IMR-90 (cell line): Measurements from ENCODE around the gene PFKFB2. TPM values are rescaled to one million over a fixed set of nuclear protein-coding genes. Genes with fewer than 3 reads are reported as not detected.

Experiments used
- ATAC-seq: fragments of 200-7000 bp; cut with Tn5 transposase; 2 replicates; pipeline ENCODE4 v1.9.1; 2020; ENCODE audit warnings: low read depth, mild to moderate bottlenecking, moderate library complexity
- BruUV-seq: library from RNA; stranded (reverse); fragments of 400-500 nt; replicated peaks from 2 replicates; lab custom pipeline; 2021; lab: Mats Ljungman, UMichigan
- CTCF ChIA-PET: fragments of 300-600 bp; formaldehyde crosslinking; extraction: SDS; loops from one replicate; lab custom pipeline; 2021; ENCODE audit warnings: antibody characterized with exemption; lab: Yijun Ruan, JAX
- POLR2A ChIA-PET: fragments of 300-600 bp; sonication (Branson Sonifier 250); formaldehyde crosslinking; loops from one replicate; lab custom pipeline; 2022; ENCODE audit warnings: antibody characterized with exemption; ENCODE audit not compliant: unreplicated experiment; lab: Charles Lee
- DNase-seq: peaks from one replicate; pipeline ENCODE4 v3.0.0; 2013
- H2AFZ ChIP-seq: replicated peaks from 2 replicates; pipeline ENCODE3; 2013; ENCODE audit warnings: low read length, mild to moderate bottlenecking; ENCODE audit not compliant: poor library complexity
- H2AK5ac ChIP-seq: 2 replicates; pipeline ENCODE4 v1.6.1; 2013; ENCODE audit warnings: low read depth, low read length, inconsistent platforms
- H2AK9ac ChIP-seq: replicated peaks from 2 replicates; pipeline ENCODE3; 2013; ENCODE audit warnings: mild to moderate bottlenecking, low read depth, low read length, moderate library complexity; ENCODE audit not compliant: poor library complexity
- H2BK120ac ChIP-seq: 2 replicates; pipeline ENCODE4 v1.6.1; 2013; ENCODE audit warnings: low read depth, low read length, inconsistent platforms
- H2BK15ac ChIP-seq: 3 replicates; pipeline ENCODE4 v1.6.1; 2013; ENCODE audit warnings: low read depth, low read length, inconsistent platforms
- H2BK20ac ChIP-seq: 2 replicates; pipeline ENCODE4 v1.6.1; 2013; ENCODE audit warnings: low read depth, mild to moderate bottlenecking, inconsistent platforms, low read length, moderate library complexity
- H2BK5ac ChIP-seq: 2 replicates; pipeline ENCODE4 v1.6.1; 2013; ENCODE audit warnings: mild to moderate bottlenecking, low read depth, low read length, inconsistent platforms; ENCODE audit not compliant: poor library complexity, severe bottlenecking
- H3K14ac ChIP-seq: replicated peaks from 2 replicates; pipeline ENCODE4 v1.6.1; 2013; ENCODE audit warnings: low read depth, low read length, inconsistent platforms
- H3K18ac ChIP-seq: 2 replicates; pipeline ENCODE4 v1.6.1; 2013; ENCODE audit warnings: low read depth, low read length, control low read depth
- H3K23ac ChIP-seq: 2 replicates; pipeline ENCODE4 v1.6.1; 2013; ENCODE audit warnings: low read depth, low read length, inconsistent platforms
- H3K27ac ChIP-seq: 2 replicates; pipeline ENCODE4 v1.5.1; 2013; ENCODE audit warnings: mild to moderate bottlenecking, control low read depth, low read length; ENCODE audit not compliant: insufficient read depth
- H3K27me3 ChIP-seq: 2 replicates; pipeline ENCODE4 v1.6.1; 2013; ENCODE audit warnings: low read length; ENCODE audit not compliant: control insufficient read depth, insufficient read depth
- H3K36me3 ChIP-seq: 2 replicates; pipeline ENCODE4 v1.6.1; 2013; ENCODE audit warnings: low read length, mixed read lengths; ENCODE audit not compliant: control insufficient read depth, insufficient read depth
- H3K4ac ChIP-seq: 2 replicates; pipeline ENCODE4 v1.6.1; 2013; ENCODE audit warnings: low read depth, low read length, inconsistent platforms
- H3K4me1 ChIP-seq: 2 replicates; pipeline ENCODE4 v1.6.1; 2013; ENCODE audit warnings: low read length, mixed read lengths; ENCODE audit not compliant: control insufficient read depth, insufficient read depth
- H3K4me2 ChIP-seq: 2 replicates; pipeline ENCODE4 v1.6.1; 2013; ENCODE audit warnings: low read depth, mild to moderate bottlenecking, control low read depth, low read length, moderate library complexity
- H3K4me3 ChIP-seq: 2 replicates; pipeline ENCODE4 v1.5.1; 2013; ENCODE audit warnings: low read depth, mild to moderate bottlenecking, control low read depth, low read length, moderate library complexity; ENCODE audit not compliant: insufficient read depth
- H3K56ac ChIP-seq: 2 replicates; pipeline ENCODE4 v1.6.1; 2013; ENCODE audit warnings: low read length, inconsistent platforms; ENCODE audit not compliant: insufficient read depth; ENCODE audit errors: extremely low read depth
- H3K79me1 ChIP-seq, 2 experiments: 2 replicates each; pipeline ENCODE4 v1.6.1; 2013; ENCODE audit warnings: low read length in 2 of 2, inconsistent platforms in 1 of 2, low read depth in 1 of 2
- H3K9ac ChIP-seq: 2 replicates; pipeline ENCODE4 v1.6.1; 2013; ENCODE audit warnings: low read depth, low read length, control low read depth
- H3K9me1 ChIP-seq: 2 replicates; pipeline ENCODE4 v1.6.1; 2013; ENCODE audit warnings: low read length, inconsistent platforms; ENCODE audit not compliant: insufficient read depth
- H3K9me3 ChIP-seq: 2 replicates; pipeline ENCODE4 v1.6.1; 2013; ENCODE audit warnings: low read length; ENCODE audit not compliant: control insufficient read depth, insufficient read depth
- H4K20me1 ChIP-seq: 2 replicates; pipeline ENCODE4 v1.6.1; 2013; ENCODE audit warnings: low read length, inconsistent platforms; ENCODE audit not compliant: insufficient read depth
- H4K5ac ChIP-seq: 2 replicates; pipeline ENCODE4 v1.6.1; 2013; ENCODE audit warnings: mild to moderate bottlenecking, low read depth, low read length, control low read depth
- H4K8ac ChIP-seq, 2 experiments: 2 replicates each; pipeline ENCODE4 v1.6.1; 2013; ENCODE audit warnings: low read depth in 2 of 2, low read length in 2 of 2, control low read depth in 1 of 2, inconsistent platforms in 1 of 2
- H4K91ac ChIP-seq: 2 replicates; pipeline ENCODE4 v1.6.1; 2013; ENCODE audit warnings: low read depth, low read length, inconsistent platforms; ENCODE audit not compliant: insufficient read depth
- CEBPB ChIP-seq: IDR thresholded peaks from 2 replicates; pipeline ENCODE4 v1.6.1; 2012; ENCODE audit warnings: low read depth, low read length, improper control_type of control experiment
- MAZ ChIP-seq: IDR thresholded peaks from 2 replicates; pipeline ENCODE4 v1.6.1; 2012; ENCODE audit warnings: low read depth, mild to moderate bottlenecking, low read length, improper control_type of control experiment, moderate library complexity, borderline replicate concordance
- WGBS, 2 experiments: methylation state at CpG; one replicate each; pipeline versions ENCODE4 v1.1.5 to v1.1.7; 2013; ENCODE audit warnings: missing lambda C conversion rate in 2 of 2; ENCODE audit not compliant: insufficient read length in 1 of 2; ENCODE audit errors: extremely low coverage in 2 of 2; 5-methylcytosine and 5-hydroxymethylcytosine counted together
- dilution Hi-C: fragments of 300-500 bp; cut with HindIII; formaldehyde crosslinking; loops from one replicate; pipeline ENCODE4 v1.14.3; 2018; ENCODE audit warnings: low sequenced_read_pairs; ENCODE audit not compliant: unreplicated experiment
- in situ Hi-C: fragments of 300-500 bp; cut with MboI; formaldehyde crosslinking; loops from 3 replicates; pipeline ENCODE4 v1.14.3; 2019; ENCODE audit warnings: low sequenced_read_pairs, inconsistent platforms, mixed read lengths
- intact Hi-C: fragments of 100-400 bp; cut with micrococcal nuclease; formaldehyde crosslinking; loops from 2 replicates; pipeline ENCODE4 v1.10.0; 2022
- polyA plus RNA-seq, 3 experiments: library from polyadenylated mRNA; depleted of rRNA; stranded (reverse); fragments of >200 nt; gene quantifications; 2 replicates each; pipeline ENCODE4 v1.2.3, GENCODE V29; 2012; ENCODE audit warnings: low replicate concordance in 1 of 3
- total RNA-seq: library from RNA; depleted of rRNA; stranded (reverse); fragments of >200 nt; gene quantifications from 2 replicates; pipeline ENCODE4 v1.2.3, GENCODE V29; 2012

PFKFB2 gene
- total and polyA plus RNA-seq, 2 of the 4 experiments (the other 2 are of a cell fraction), result 0.62 to 1.3 TPM

DNA sequence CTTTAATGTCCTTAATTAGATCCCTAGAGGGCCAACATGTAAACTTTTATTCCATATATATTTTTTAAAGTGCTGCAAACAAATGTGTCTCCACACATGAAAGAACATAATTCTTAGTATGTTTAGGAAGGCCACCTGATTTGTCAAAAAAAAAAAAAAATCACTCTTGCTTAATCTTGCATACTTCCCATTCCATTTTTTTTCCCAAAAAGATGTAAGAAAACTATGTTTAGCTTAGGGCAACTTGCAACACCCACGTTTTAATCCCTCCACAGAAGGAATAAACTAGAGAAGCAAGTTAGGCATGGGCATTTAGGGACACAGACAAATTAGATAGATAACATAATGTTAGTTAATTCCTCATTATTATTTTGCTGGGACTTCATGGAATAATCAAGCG lies 7.6 kb upstream of the PFKFB2 start:
- Histone ChIP-seq H3K14ac (no peak overlapping the region), H3K9me3 (no peaks in the 10 kb centered on the region), H3K79me1 (peaks cover 13 to 26% of the 10 kb centered on the region in 2 experiments), H2BK5ac (no peak overlapping the region), H3K27ac (no peak overlapping the region), H2AK5ac (no peak overlapping the region), H2AFZ (no peak overlapping the region), H2BK20ac (no peak overlapping the region), H3K4me3 (no peak overlapping the region), H4K5ac (no peak overlapping the region), H2BK120ac (no peak overlapping the region), H3K36me3 (peaks cover 7% of the 10 kb centered on the region), H4K91ac (no peak overlapping the region), H2BK15ac (no peak overlapping the region), H3K27me3 (no peaks in the 10 kb centered on the region), H3K9ac (no peak overlapping the region; the same call in 1 of the 2 replicates), H3K4me2 (no peak overlapping the region), H3K9me1 (no peaks in the 10 kb centered on the region), H3K56ac (no peak overlapping the region), H3K4me1 (peaks cover 2% of the 10 kb centered on the region; the same call in 1 of the 2 replicates), H3K23ac (no peak overlapping the region), H2AK9ac (no peak overlapping the region), H4K8ac (no peak overlapping the region), H3K4ac (no peak overlapping the region), H4K20me1 (peaks cover 10% of the 10 kb centered on the region; the same call in 1 of the 2 replicates), H3K18ac (no peak overlapping the region)
- POLR2A ChIA-PET, result no interaction called here
- dilution Hi-C loops, result no loop called here
- TF ChIP-seq MAZ, result no peak
- TF ChIP-seq CEBPB, result 0 out of 2 replicates have a peak, but pooled peaks have one; percentile 9
- DNase-seq (no peak), ATAC-seq (no peak)
- intact Hi-C loops, result no loop called here
- WGBS, 2 experiments, result no CpG with 5 or more reads among the region's 2 CpGs
- CTCF ChIA-PET, result interaction anchor here (0.9 to 1.4 kb wide), 2 partner anchors 7 to 12 kb away, joined by 3 read pairs; partner anchors contain the start of gene PFKFB2
- no TSS peak for BruUV-seq
- in situ Hi-C loops, result no loop called here
